ENCODE data around the gene TMX1. TPM values are rescaled to one million over a fixed set of nuclear protein-coding genes. Genes with fewer than 3 reads are reported as not detected.
A peak's percentile ranks its signal among the peaks of the same experiment; 100 is the strongest.

The TMX1 gene, protein sequence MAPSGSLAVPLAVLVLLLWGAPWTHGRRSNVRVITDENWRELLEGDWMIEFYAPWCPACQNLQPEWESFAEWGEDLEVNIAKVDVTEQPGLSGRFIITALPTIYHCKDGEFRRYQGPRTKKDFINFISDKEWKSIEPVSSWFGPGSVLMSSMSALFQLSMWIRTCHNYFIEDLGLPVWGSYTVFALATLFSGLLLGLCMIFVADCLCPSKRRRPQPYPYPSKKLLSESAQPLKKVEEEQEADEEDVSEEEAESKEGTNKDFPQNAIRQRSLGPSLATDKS
- 10 to 100 TPM; 38.9 to 40.1 TPM for total RNA-seq

DNA sequence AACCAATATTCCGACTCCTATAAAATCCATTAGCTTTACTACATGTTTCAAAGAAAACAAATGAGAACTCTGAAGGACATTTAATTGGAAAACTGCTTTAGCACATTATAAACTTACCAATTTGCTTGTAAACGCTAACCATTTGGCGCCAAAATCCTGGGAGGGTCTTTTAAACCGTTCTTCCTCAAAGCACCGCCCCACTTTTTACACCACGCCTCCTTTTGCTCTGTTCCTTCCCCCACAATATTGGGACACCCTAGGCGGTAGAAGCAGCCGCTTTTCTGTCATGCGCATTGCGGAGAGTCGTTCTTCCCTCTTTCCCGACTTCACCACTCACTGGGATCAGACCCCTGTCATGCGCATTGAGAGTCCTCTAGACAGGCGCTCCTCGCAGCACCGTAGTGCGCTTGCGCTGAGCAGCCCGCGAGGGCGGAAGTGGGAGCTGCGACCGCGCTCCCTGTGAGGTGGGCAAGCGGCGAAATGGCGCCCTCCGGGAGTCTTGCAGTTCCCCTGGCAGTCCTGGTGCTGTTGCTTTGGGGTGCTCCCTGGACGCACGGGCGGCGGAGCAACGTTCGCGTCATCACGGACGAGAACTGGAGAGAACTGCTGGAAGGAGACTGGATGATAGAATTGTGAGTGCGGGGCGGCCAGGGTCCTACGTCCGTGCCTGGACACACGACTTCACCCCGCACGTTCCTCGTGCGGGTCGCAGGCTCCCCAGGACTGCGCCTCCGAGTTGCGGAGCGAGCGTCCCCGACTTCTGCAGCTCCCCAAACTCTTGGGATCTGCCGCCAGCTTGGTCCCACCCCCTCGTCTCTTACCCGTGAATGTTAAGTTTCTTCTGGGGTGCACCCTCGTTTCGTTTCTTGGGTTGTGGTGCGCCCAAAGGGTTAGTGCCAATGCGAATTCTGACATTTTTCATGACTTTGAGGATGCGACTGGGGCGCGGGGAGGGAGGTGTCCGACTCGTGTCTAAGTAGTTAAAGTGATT, at the start of gene TMX1:
TMX1 (plus strand) TSS at position 435 of the 991 bp plus-strand sequence; CDS start at position 481, 46 bp downstream.
- H3K4me1 ChIP-seq, result peaks cover 3% of the 10 kb centered on the region
- peak within 1 kb of the TSS; percentile 71 for H3K27ac ChIP-seq
- H3K4me3 ChIP-seq, result peak within 1 kb of the TSS; percentile 89
- no peaks in the 10 kb centered on the region for H3K27me3 ChIP-seq
- H3K36me3 ChIP-seq, result no peaks in the 10 kb centered on the region
- intact Hi-C loops (cut with DNase I), result no loop called here
- peak within 1 kb of the TSS; percentile 98 to 99 for H3K9ac ChIP-seq (ENCODE audit: low read depth in 2 of 2, low read length in 2 of 2)
- no peaks in the 10 kb centered on the region for H3K9me3 ChIP-seq
- TF ChIP-seq, protein P1, sequence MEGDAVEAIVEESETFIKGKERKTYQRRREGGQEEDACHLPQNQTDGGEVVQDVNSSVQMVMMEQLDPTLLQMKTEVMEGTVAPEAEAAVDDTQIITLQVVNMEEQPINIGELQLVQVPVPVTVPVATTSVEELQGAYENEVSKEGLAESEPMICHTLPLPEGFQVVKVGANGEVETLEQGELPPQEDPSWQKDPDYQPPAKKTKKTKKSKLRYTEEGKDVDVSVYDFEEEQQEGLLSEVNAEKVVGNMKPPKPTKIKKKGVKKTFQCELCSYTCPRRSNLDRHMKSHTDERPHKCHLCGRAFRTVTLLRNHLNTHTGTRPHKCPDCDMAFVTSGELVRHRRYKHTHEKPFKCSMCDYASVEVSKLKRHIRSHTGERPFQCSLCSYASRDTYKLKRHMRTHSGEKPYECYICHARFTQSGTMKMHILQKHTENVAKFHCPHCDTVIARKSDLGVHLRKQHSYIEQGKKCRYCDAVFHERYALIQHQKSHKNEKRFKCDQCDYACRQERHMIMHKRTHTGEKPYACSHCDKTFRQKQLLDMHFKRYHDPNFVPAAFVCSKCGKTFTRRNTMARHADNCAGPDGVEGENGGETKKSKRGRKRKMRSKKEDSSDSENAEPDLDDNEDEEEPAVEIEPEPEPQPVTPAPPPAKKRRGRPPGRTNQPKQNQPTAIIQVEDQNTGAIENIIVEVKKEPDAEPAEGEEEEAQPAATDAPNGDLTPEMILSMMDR (IDR thresholded peaks at IDR 0.05), result no peak
- peak; percentile 96 for DNase-seq

DNA sequence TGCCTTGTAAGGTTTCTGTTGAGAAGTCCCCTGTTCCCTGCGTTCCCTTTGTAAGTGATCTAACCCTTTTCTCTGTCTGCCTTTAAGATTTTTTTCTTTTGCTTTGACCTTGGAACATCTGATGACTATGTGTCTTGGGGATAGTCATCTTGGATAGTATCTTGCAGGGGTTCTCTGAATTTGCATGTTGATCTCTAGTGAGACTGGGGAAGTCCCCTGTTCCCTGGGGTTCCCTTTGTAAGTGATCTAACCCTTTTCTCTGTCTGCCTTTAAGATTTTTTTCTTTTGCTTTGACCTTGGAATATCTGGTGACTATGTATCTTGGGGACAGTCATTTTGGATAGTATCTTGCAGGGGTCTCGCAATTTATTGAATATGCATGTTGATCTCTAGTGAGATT, 38.2 kb upstream of the TMX1 start:
- TF ChIP-seq, protein P1 (IDR thresholded peaks at IDR 0.05), result no peak
- Histone ChIP-seq H3K4me3 (no peak overlapping the region), H3K4me1 (no peaks in the 10 kb centered on the region), H3K36me3 (no peaks in the 10 kb centered on the region), H3K27ac (no peak overlapping the region), H3K9me3 (no peaks in the 10 kb centered on the region), H3K9ac (ENCODE audit: low read depth in 2 of 2, low read length in 2 of 2) (no peak overlapping the region), H3K27me3 (no peaks in the 10 kb centered on the region)
- DNase-seq, result no peak
- intact Hi-C loops (cut with DNase I), result no loop called here

DNA sequence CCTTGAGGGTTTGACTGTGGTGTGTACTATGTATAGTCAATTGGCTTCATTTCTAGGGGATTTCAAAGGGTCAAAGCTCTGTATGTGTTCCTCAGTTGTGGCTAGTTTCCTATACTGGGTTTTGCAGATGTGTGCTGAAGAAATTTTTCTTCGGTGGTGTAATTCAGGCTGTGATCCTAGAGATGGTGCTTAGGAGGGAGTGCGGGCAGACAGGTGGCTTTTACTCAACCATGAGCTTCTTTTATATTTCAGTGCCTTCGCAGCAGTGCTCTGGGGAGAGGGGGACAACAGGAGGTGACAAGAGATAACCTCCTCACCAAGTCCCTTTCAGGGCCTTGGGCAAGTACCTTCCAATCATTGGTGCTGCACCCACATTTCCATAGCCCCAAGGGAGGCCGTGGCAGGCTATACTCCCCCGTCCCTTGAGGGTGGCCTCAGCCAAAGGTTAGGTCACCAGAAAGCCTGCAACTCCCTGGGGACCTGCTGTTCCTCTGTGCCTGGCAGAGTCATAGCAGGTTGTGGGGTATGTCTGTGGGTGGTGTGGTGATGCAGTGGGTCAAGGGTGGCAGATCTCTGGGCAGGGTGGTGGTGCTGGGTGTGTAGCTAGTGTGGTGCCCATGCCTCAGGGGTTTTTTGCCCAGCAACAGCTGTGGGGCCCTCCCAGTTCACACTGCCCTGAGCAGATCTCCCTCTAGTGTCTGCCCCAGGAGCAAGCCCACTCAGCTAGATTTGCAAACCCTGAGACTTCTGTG, 37.0 kb upstream of the TMX1 start:
- H3K9ac ChIP-seq (ENCODE audit: low read depth in 2 of 2, low read length in 2 of 2), result no peak overlapping the region
- no peak overlapping the region for H3K27ac ChIP-seq
- TF ChIP-seq, protein P1 (IDR thresholded peaks at IDR 0.05), result no peak
- no peaks in the 10 kb centered on the region for H3K9me3 ChIP-seq
- no peaks in the 10 kb centered on the region for H3K36me3 ChIP-seq
- intact Hi-C loops (cut with DNase I), result no loop called here
- no peaks in the 10 kb centered on the region for H3K4me1 ChIP-seq
- H3K4me3 ChIP-seq, result no peak overlapping the region
- DNase-seq, result no peak
- no peaks in the 10 kb centered on the region for H3K27me3 ChIP-seq

DNA sequence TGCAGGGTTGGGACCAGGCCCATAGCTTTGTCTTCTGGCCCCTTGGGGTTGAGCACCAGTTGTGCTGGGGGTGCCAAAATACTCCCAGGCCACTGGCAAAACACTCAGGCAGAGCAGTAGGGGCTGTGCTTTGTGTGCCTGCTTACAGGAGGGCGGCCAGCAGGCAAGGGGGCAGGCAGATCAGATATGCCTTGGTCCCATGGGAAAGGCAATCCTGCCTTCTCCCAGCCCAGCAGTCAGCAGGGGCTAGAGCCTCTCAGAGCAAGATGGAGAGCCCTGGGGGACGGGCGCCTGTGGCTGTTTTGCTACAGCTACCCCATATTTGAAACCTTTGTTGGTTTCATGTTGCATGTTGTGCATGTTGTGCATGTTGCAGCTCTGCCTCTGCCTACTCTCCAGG, 36.2 kb upstream of the TMX1 start:
- Histone ChIP-seq H3K27ac (no peak overlapping the region), H3K36me3 (no peaks in the 10 kb centered on the region), H3K9ac (ENCODE audit: low read depth in 2 of 2, low read length in 2 of 2) (no peak overlapping the region), H3K4me3 (no peak overlapping the region), H3K9me3 (no peaks in the 10 kb centered on the region), H3K27me3 (no peaks in the 10 kb centered on the region), H3K4me1 (no peaks in the 10 kb centered on the region)
- no peak for DNase-seq
- intact Hi-C loops (cut with DNase I), result no loop called here
- TF ChIP-seq, protein P1 (IDR thresholded peaks at IDR 0.05), result no peak

DNA sequence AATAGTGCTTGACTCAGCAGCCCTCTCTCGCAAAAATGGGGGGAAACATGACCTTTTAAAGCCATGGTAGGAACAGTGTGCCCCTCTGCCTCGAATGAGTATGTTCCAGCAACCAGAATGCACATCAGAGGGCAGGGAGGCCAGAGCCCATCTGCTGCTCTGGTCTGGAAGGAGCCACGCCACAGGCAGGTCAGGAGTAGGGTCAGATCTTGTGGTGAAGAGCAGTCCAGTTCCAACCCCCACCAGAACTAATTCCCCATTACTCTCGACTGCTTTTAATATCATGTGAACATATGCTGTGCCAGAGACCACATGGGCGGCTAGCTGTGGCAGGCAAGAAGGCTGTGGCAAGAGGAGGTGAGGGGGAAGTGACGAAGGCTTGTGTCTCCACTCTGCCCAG, 34.6 kb upstream of the TMX1 start:
- no peak overlapping the region for H3K4me3 ChIP-seq

More for the DNA sequence above, 34.6 kb upstream of the TMX1 start:
- intact Hi-C loops (cut with DNase I), result no loop called here
- Histone ChIP-seq H3K4me1 (no peaks in the 10 kb centered on the region), H3K27me3 (no peaks in the 10 kb centered on the region), H3K9me3 (no peaks in the 10 kb centered on the region), H3K36me3 (no peaks in the 10 kb centered on the region), H3K9ac (ENCODE audit: low read depth in 2 of 2, low read length in 2 of 2) (no peak overlapping the region), H3K27ac (no peak overlapping the region)
- TF ChIP-seq, protein P1 (IDR thresholded peaks at IDR 0.05), result no peak
- no peak for DNase-seq
